Left kidney (tissue), 2 donors: Measurements from ENCODE around the gene NRBP1. TPM values are rescaled to one million over a fixed set of nuclear protein-coding genes. Genes with fewer than 3 reads are reported as not detected.
A peak's percentile ranks its signal among the peaks of the same experiment; 100 is the strongest.

Source experiments
- DNase-seq: peaks from one replicate; pipeline ENCODE4 v3.0.0-alpha.2; 2013
- polyA plus RNA-seq: library from polyadenylated mRNA; unstranded; fragments of 120-200 nt; gene quantifications from one replicate; pipeline ENCODE4 v1.2.1, GENCODE V29; 2013; ENCODE audit not compliant: insufficient read length

NRBP1 gene
- polyA plus RNA-seq, 1 donor, result 132 TPM

GRCh38 chr2:27489498-27490397 lies 61.3 kb downstream of the NRBP1 start, which contains the start of gene IFT172:
TSS of gene IFT172 (minus strand) at chr2:27489743. CDS start at chr2:27489653, 90 bp downstream.
- DNase-seq, result peak; percentile 99

Other genes with a start within 250 kb of the NRBP1 start
- 147 TPM for gene ATRAID, start 216.6 kb upstream of the NRBP1 start, polyA plus RNA-seq
- gene SLC5A6, start 216.4 kb upstream of the NRBP1 start, polyA plus RNA-seq, result 48.6 TPM
- 54.3 TPM for gene CAD, start 211.3 kb upstream of the NRBP1 start, polyA plus RNA-seq
- 6.2 TPM for gene SLC30A3, start 165.6 kb upstream of the NRBP1 start, polyA plus RNA-seq
- gene DNAJC5G, start 153.2 kb upstream of the NRBP1 start, polyA plus RNA-seq, result 2.0 TPM
- gene TRIM54, start 146.2 kb upstream of the NRBP1 start, polyA plus RNA-seq, result 6.7 TPM
- gene UCN, start 120.2 kb upstream of the NRBP1 start, polyA plus RNA-seq, result 0.65 TPM
- 97.4 TPM for gene MPV17, start 105.5 kb upstream of the NRBP1 start, polyA plus RNA-seq
- 86.7 TPM for gene GTF3C2, start 71.9 kb upstream of the NRBP1 start, polyA plus RNA-seq
- gene EIF2B4, start 58.3 kb upstream of the NRBP1 start, polyA plus RNA-seq, result 57.9 TPM
- 94.4 TPM for gene SNX17, start 58.0 kb upstream of the NRBP1 start, polyA plus RNA-seq
- gene ZNF513, start 47.9 kb upstream of the NRBP1 start, polyA plus RNA-seq, result 19.6 TPM
- gene PPM1G, start 19.0 kb upstream of the NRBP1 start, polyA plus RNA-seq, result 96.0 TPM
- 10.7 TPM for gene KRTCAP3, start 13.8 kb downstream of the NRBP1 start, polyA plus RNA-seq
- gene IFT172, start 61.1 kb downstream of the NRBP1 start, polyA plus RNA-seq, result 71.8 TPM
- gene FNDC4, start 66.6 kb downstream of the NRBP1 start, polyA plus RNA-seq, result 6.8 TPM
- gene GCKR, start 68.2 kb downstream of the NRBP1 start, polyA plus RNA-seq, result 0.10 TPM
- gene ZNF512, start 154.4 kb downstream of the NRBP1 start, polyA plus RNA-seq, result 90.0 TPM
- 12.0 TPM for gene CCDC121, start 200.4 kb downstream of the NRBP1 start, polyA plus RNA-seq
- gene GPN1, start 200.4 kb downstream of the NRBP1 start, polyA plus RNA-seq, result 64.5 TPM
- 72.3 TPM for gene SUPT7L, start 235.0 kb downstream of the NRBP1 start, polyA plus RNA-seq
- gene SLC4A1AP, start 235.3 kb downstream of the NRBP1 start, polyA plus RNA-seq, result 40.4 TPM